Pons (tissue), 1 donor: ENCODE measurements around the gene CITED1.
"Not testable (repeated sequence)": the region's sequence is repeated elsewhere in the genome, so short reads cannot be mapped to it uniquely, and the experiment has no call there.

Experiments
- DNase-seq: peaks from one replicate; pipeline ENCODE4 v3.0.0-alpha.2; 2016; ENCODE audit warnings: low spot score

CITED1 gene

GRCh38 chrX:72305286-72306084, at the start of gene CITED1:
Gene CITED1, minus strand, starts transcription at chrX:72305914. Its CDS starts 3,045 bp downstream, at chrX:72302869.
- DNase-seq: no peak

- DNase-seq: no peak
Measured at GRCh38 chrX:72352786-72353185, 47.1 kb upstream of the CITED1 start.

- DNase-seq: no peak
Measured at GRCh38 chrX:72351606-72352334, 46.1 kb upstream of the CITED1 start.

GRCh38 chrX:72349190-72349589, 43.5 kb upstream of the CITED1 start:
- no peak for DNase-seq

- DNase-seq: no peak
Measured at GRCh38 chrX:72348247-72348979, 42.7 kb upstream of the CITED1 start.

GRCh38 chrX:72347366-72347765, 41.7 kb upstream of the CITED1 start:
- DNase-seq: no peak

- no peak for DNase-seq
Measured at GRCh38 chrX:72346302-72346949, 40.7 kb upstream of the CITED1 start.

- no peak for DNase-seq
Measured at GRCh38 chrX:72340626-72341025, 34.9 kb upstream of the CITED1 start.

GRCh38 chrX:72340041-72340440, 34.3 kb upstream of the CITED1 start:
- no peak for DNase-seq

- DNase-seq: no peak
Measured at GRCh38 chrX:72330131-72330530, 24.4 kb upstream of the CITED1 start.

- no peak for DNase-seq
Measured at GRCh38 chrX:72326605-72327300, 21.0 kb upstream of the CITED1 start.

GRCh38 chrX:72319651-72320050, 13.9 kb upstream of the CITED1 start:
- DNase-seq: not testable (repeated sequence)

GRCh38 chrX:72317139-72317538, 11.4 kb upstream of the CITED1 start:
- no peak for DNase-seq

GRCh38 chrX:72316408-72317110, 10.8 kb upstream of the CITED1 start:
- DNase-seq: no peak

GRCh38 chrX:72314881-72315280, 9.2 kb upstream of the CITED1 start:
- DNase-seq: no peak

- no peak for DNase-seq
Measured at GRCh38 chrX:72313707-72314641, 8.3 kb upstream of the CITED1 start.

- DNase-seq: no peak
Measured at GRCh38 chrX:72312311-72312940, 6.7 kb upstream of the CITED1 start.

GRCh38 chrX:72309297-72310071, 3.8 kb upstream of the CITED1 start:
- DNase-seq: no peak
